Daoy (cell line): ENCODE results near the gene PPP1CA. TPM values are rescaled to one million over a fixed set of nuclear protein-coding genes. Genes with fewer than 3 reads are reported as not detected.
A peak's percentile ranks its signal among the peaks of the same experiment; 100 is the strongest.

Source experiments
- DNase-seq: peaks from one replicate; pipeline ENCODE4 v3.0.0-alpha.2; 2015; ENCODE audit warnings: low read depth
- total RNA-seq: library from RNA; depleted of rRNA; stranded (reverse); fragments of >200 nt; shearing (Covaris generic); gene quantifications from 2 replicates; pipeline ENCODE4 v1.2.3, GENCODE V29; 2014

The PPP1CA gene
- total RNA-seq, 1 experiment from 2014 or later: 220 TPM

GRCh38 chr11:67418476-67419281, 17.0 kb upstream of the PPP1CA start:
- DNase-seq: no peak

DNA sequence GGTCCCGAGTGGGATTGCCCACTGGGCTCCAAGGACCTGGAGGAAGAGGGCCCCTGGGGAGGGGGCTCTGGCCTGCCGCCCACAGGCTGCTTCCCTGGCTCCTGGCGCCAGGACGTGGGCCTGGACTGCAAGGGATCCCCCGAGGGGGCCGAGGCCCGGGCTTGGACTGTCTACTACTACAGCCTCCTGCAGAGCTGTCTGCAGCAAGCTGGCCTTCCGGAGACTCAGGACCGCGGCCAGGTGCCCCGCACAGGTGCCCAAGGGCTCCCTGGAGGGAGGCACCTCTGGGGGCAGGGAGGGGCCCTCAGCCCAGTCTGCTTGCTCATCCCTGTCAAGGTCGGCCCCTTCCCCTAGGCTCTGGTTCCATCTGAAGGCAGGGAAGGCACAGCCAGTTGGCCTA, 15.8 kb upstream of the PPP1CA start:
- DNase-seq: no peak

DNA sequence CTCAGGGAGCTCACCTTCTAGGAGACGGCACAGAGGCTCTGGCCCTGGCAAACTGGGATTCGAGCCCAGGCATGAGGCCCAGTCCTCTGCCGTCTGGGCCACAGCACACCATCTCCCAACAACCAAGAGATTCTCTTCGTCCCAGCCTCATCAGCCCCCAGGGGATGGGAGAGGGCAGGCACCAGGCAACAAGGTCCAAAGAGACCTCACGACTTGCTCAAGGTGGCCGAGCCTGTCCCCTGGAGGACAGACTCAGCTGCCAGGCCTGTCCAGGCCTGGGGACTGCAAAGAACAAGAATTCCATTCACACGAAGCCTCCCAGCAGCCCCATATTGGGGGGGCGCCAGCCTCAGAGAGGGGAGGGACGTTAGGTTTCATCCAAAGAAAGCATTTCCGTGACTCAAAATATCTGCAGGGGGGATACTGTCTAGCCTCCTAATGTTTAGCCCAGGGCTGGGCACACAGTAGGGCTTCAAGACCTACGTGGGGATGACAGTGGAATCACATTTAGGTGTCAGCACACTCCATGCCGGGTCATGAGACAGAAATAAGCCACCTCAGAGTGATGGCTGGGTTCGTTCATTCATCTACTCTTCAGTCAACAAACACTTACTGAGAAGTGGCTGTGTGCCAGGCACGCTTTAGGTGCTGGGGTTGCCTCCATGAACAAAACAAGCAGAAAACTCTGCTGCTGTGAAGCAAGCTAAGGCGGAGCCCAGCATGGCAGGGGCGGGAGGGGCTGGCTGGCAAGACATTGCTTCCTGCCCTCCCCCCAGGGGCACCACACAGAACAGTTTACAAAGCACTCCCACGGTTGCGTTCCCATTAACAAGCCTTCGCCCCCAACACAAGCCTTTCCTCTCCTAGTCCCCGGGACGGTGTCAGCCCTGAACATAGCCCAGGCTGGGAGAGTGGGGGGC, 15.0 kb upstream of the PPP1CA start:
- peak; percentile 57 for DNase-seq

- DNase-seq: no peak
These were observed 14.0 kb upstream of the PPP1CA start, which contains the start of gene CARNS1 for GRCh38 chr11:67415501-67416304. CARNS1 (plus strand) TSS chr11:67415678; CDS start chr11:67416200, 522 bp downstream.

- DNase-seq: no peak
These were observed 11.7 kb upstream of the PPP1CA start for GRCh38 chr11:67413266-67413849.

- DNase-seq: no peak
These were observed 11.0 kb upstream of the PPP1CA start for GRCh38 chr11:67412495-67413179.

DNA sequence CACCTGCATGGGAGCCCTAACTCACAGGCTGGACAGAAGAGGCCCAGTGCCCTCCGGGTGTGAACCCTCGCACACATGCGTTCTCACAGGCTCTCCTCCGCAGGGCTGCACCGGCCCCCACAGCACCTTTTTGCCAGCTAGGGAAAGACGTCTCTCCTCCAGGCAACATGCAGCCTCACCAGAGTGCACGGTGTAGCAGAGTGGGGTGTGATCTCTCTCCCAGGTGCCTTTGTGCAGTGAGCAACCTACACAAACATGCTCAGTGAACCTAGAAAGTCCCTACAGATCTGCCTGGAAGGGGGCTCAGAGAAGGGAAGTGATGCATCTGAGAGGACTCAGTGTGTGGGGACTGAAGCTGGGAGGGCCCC, 10.1 kb upstream of the PPP1CA start:
- no peak for DNase-seq

GRCh38 chr11:67410984-67411784, 9.5 kb upstream of the PPP1CA start:
- no peak for DNase-seq

DNA sequence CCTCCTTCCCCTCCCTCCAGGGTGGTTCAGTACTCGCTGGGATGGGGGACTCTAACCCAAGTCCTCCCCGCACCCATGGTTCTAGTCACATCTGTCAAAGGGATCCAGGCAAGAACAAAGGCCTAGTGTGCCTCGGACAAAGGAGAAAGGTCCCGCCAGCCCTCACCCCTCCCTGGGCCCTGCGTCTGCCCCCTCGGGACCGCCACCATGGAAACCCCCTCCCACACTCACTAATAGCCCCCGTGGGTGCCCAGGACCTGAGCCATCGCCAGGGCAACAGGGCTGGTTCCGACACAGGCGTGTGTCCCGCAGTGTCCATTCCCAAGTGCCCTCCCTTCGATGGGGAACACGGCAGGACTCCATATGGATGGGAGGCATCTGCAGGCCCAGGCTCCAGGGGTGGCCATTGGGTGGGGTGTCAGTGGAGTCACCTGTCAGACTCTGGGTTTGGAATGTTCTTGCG, 8.7 kb upstream of the PPP1CA start:
- no peak for DNase-seq

- DNase-seq: no peak
These were observed 8.2 kb upstream of the PPP1CA start for GRCh38 chr11:67409781-67410368.

GRCh38 chr11:67409261-67409666, 7.6 kb upstream of the PPP1CA start:
- DNase-seq: no peak

GRCh38 chr11:67408437-67409200, 7.0 kb upstream of the PPP1CA start:
- no peak for DNase-seq

DNA sequence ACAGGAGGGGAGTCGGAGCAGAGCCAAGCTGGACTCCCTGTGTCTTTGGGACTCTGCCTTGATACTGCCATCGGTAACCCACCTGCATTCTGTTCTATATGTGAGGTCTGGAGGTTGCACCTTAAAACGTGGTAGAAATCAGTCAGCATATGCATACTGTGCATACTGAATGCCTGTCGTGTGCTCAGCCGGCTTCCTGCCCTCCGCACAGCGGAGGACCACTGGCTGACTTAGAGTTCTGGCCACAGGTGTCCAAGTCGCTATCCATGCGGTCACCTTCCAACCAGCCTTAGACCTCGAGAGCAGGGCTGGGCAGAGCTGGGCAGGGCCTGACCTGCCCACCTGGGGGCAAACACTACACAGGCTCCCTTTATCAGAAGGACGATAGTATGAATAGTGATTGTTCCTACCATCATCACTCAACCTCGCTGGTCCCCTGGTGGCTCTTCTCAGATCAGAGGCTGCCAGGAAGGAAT, 6.1 kb upstream of the PPP1CA start:
- DNase-seq: no peak

DNA sequence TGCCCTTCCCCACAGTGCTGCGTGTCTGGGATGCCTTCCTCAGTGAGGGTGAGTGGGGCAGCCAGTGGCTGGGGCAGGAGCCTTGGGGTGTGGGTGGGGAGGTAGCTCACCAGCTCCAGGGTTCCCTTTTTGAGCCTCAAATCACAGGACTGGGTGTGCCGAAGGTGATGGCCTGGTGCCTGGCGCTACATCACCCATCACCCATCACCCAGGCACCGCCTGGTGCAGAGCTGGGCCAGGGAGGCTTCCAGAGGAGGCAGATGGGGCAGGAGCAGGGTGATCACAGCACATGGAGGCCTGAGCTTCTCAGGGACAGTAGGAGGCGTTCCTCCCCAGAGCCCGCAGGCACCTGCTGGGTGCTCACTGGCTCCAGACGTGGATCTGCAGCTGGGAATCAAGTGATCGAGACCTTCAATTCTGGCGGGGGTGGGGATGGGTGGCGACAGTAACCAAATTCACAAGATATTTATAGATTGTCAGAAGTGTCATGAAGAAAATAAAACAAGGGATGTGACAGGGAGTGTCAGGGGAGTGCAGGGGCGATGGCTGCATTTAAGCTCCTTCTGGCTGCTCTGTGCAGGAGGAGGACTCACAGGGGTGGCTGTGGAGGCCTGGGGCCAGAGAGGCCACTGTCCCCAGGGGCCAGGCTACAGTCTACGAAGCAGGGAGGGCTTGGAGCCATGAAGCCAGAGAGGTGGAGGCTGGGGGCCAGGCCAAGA, 5.5 kb upstream of the PPP1CA start:
- DNase-seq: no peak

- DNase-seq: no peak
These were observed 4.8 kb upstream of the PPP1CA start for GRCh38 chr11:67406420-67406968.

DNA sequence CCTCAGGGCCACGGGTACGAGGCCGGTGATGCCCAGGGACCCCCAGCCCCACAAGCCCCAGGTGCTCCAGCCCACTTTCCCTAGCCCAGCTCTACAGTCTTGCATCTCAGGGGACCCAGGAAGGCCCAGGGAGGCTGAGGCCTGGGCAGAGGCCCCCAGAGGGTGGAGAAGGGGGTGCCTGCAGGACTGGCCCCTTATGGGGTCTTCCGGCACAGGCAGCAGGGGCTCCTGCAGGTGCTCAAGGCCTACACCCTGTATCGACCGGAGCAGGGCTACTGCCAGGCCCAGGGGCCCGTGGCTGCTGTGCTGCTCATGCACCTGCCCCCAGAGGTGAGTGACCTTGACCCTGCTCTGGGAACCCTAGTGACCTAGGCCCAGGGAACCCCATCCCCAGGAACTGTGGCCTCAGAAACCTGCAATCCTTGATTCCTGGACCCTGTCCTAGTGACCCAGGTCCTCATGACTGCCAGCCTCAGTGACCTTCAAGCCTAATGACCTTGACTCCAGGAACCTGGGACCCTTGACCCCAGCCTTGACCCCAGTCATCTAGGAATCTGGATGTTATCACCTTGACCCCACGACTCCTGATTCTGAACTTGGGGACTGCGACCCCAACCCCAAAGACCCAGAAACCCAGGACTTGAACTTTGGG, 4.2 kb upstream of the PPP1CA start:
- DNase-seq: no peak

GRCh38 chr11:67405196-67405567, 3.5 kb upstream of the PPP1CA start:
- DNase-seq: no peak
